M059J (cell line): ENCODE results near the gene EIPR1. TPM values are rescaled to one million over a fixed set of nuclear protein-coding genes. Genes with fewer than 3 reads are reported as not detected.
"Not testable (repeated sequence)": the region's sequence is repeated elsewhere in the genome, so short reads cannot be mapped to it uniquely, and the experiment has no call there.

Experiments used
- DNase-seq: peaks from one replicate; pipeline ENCODE4 v3.0.0-alpha.2; 2012; ENCODE audit warnings: low read depth
- total RNA-seq: library from RNA; depleted of rRNA; stranded (reverse); fragments of >200 nt; shearing (Covaris generic); gene quantifications from 2 replicates; pipeline ENCODE4 v1.2.3, GENCODE V29; 2014

Gene EIPR1
- total RNA-seq, 1 experiment from 2014 or later: 61.2 TPM

DNA sequence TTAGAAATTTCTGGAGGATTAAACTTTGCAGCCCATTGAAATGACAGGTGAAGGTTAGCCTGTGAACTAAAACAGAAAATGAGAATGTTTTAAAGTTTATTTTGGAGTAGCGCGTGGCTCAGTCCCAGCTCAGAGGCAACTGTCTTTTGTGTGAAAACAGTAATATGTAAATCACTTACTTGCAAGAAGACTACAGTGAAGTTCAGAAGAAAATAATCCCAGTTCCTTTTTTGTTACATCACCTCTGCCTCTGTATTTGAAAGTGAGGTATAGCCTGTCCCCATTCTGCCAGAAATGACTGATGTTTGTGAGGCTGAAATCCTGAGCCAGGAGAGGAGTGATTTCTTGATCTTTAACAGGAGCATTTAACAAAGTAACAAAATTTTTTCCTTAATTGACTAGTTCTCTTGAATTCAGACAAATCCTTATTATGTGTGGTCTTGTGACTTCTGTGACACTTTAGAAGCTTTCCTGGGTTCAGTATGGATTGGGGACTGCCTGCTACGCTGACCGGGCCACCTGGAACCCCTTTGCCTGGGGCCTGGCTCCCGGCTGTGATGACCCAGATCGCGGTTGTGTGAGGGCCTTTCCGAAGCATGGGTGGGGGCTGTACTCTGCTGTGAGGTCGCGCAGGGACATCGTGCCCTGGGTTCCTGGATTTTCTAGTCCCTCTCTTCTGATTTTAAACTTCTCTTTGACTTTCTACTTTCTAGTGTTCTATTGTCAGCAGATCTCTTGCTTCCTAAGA is 26.1 kb upstream of the EIPR1 start:
- no peak for DNase-seq

GRCh38 chr2:3399829-3400228 is 22.2 kb upstream of the EIPR1 start:
- no peak for DNase-seq

- DNase-seq: no peak
Observed at GRCh38 chr2:3399381-3399780, 21.8 kb upstream of the EIPR1 start.

DNA sequence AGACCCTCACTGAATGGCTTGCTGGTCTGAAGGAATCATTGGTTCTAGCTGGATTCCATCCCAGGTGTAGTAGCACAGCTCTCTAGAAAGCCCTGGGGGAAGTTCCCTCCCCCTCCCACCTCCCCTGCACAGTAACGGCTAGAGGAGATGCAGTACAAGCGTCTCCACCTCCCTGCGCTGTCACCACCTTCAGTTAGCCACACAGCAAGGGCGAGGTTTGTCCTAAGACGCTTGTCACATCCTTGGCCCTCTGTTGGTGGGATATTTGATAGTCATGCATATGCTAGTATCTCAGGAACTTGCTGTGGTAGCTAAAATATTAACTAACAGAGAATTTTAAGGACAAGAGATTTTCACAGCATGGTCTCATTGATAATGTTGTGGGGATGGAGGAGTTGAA is 21.2 kb upstream of the EIPR1 start:
- DNase-seq: no peak

- no peak for DNase-seq
Observed at GRCh38 chr2:3396920-3397559, 19.4 kb upstream of the EIPR1 start.

DNA sequence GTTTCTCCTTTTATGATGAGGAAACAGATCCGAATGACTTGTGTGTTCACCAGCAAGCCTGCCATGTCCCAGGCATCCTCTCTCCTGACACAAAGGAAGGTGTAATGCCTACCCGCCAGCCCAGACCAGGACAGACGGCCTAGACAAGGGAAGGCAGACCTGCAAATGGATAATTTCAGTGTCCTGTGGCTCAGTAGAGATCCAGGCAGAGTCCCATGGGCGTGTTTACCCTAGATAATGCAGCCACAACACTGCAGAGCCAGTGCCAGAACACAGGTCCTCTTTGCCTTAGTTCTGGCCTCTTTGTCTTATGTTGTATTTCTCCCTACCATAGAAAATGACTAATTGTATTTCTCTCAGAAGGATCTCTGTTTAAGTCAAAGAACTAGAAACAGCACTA is 14.6 kb upstream of the EIPR1 start:
- DNase-seq: no peak

DNA sequence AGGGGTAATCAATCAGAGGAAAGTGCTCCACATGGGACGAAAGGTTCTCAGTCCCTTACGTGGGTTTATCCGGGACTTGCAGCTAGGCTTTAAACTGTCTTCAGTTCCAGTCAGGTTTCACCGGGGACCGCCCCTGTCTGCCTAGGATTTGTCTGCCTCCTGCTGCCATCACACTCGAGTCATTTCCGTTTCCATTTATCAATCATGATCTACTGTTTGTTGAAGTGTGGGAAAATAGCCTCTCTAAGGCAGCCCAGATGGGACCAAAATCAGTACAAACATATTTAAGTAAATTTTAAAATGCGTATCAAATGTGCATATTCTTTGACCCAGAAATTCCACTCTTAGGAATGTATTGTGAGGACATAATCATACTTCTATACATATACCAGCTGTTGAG is 12.4 kb upstream of the EIPR1 start:
- DNase-seq: no peak

GRCh38 chr2:3389193-3389592 is 11.6 kb upstream of the EIPR1 start:
- DNase-seq: no peak

GRCh38 chr2:3388412-3388738 is 10.8 kb upstream of the EIPR1 start:
- no peak for DNase-seq

DNA sequence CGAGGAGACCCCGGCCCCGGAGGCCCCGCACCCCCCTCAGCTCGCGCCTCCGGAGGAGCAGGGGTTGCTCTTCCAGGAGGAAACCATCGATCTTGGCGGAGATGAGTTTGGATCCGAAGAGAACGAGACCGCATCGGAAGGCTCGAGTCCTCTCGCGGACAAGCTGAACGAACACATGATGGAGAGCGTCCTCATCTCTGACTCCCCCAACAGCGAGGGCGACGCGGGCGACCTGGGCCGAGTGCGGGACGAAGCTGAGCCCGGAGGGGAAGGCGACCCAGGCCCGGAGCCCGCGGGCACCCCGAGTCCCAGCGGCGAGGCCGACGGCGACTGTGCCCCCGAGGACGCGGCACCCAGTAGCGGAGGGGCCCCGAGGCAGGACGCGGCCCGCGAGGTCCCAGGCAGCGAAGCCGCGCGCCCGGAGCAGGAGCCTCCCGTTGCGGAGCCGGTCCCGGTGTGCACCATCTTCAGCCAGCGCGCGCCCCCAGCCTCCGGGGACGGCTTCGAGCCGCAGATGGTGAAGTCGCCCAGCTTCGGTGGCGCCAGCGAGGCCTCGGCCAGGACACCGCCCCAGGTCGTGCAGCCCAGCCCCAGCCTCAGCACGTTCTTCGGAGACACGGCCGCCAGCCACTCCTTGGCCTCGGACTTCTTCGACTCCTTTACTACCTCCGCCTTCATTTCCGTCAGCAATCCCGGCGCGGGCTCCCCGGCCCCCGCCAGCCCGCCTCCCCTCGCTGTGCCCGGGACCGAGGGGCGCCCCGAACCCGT is 10.2 kb upstream of the EIPR1 start:
- no peak for DNase-seq

GRCh38 chr2:3387011-3387410 is 9.4 kb upstream of the EIPR1 start:
- no peak for DNase-seq

DNA sequence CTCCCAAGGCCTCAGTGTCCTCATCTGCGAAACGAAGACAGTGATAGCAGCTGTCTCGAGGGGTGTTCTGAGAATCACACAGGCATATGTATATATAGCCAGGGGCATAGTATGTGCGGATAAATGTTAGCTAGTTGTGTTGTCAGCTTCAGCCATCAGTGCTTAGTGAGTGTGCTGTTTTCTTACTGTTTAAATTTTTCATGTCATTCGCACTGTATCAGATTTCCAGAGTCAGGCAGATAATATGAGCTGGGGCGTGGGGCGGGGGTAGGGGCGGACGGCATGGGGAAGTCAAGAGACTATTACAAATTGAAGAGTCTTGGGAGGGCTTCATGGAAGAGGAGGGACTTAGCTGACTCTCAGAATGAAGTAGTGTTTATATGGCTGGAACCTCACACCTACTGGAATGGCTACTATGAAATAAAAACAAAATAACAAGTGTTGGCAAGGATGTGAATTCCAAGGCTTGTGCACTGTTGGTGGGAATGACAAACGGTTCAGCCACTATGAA is 8.9 kb upstream of the EIPR1 start:
- no peak for DNase-seq

DNA sequence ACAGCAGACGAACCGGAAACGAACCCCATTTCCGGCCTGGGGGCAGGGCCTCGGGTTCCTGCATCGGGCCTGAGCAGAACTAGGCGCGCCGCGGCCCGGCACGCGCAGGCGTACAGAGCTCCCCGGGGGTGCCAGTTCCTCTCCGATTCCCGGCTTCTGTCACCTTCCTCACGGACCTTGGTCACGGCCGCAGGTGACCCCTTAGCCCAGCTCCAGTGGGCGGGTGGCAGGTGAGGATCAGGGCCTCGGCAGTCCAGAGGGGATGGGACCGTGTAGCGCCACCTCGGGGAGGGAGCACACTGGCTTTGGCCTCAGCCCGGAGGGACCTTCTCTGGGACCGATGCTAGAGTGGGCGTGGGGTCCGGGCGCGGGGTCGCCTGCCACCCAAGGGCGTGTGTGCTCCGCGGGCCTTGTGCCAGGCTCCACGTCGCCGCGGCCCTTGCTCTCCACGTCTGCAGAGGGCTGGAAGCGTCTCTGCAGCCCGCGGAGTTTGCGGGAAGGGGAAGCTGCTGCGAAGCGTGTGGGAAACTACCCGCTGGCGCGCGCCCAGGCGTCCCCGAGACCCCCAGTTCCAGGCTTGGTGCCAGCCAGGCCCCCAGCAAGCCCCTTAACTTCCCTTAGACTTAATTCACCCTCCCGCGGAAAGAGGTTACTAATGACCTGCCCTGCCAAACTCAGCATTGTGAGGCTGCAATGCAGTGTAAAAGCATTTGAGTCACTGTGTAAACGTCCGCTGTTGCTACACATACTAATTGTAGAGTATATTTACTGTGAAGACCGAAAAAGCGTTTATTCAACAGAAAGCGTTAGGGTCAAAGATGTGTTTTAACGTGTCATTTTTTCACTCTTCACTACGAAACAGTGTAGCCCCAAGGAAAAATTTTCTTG is 2.3 kb upstream of the EIPR1 start, which contains the start of gene TRAPPC12:
Gene TRAPPC12, plus strand, starts transcription at position 48 of the 888 bp plus-strand sequence. CDS start 7,930 bp downstream, outside the sequence.
- DNase-seq: peak; percentile 85

GRCh38 chr2:3379339-3379646 is 1.7 kb upstream of the EIPR1 start:
- no peak for DNase-seq

GRCh38 chr2:3377279-3377611 is 373 bp downstream of the EIPR1 start:
- peak; percentile 58 for DNase-seq

DNA sequence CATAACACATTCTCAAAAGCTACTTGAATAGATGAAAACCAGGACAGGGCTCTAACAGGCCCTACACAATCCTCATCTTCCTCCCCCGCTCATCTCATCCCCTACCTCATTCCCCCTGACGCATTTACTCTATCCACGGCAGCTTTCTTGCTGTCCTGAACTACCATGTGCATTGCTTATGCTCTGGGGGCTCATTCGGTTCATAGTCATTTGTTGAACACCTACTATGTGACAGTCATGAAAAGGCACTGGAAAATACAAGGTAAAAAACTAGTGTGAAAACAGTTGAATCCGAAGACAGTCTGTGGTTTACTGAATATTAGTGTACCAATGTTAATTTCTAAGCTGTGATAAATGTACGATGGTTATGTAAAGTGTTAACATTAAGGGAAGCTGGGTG is 797 bp downstream of the EIPR1 start:
- no peak for DNase-seq

DNA sequence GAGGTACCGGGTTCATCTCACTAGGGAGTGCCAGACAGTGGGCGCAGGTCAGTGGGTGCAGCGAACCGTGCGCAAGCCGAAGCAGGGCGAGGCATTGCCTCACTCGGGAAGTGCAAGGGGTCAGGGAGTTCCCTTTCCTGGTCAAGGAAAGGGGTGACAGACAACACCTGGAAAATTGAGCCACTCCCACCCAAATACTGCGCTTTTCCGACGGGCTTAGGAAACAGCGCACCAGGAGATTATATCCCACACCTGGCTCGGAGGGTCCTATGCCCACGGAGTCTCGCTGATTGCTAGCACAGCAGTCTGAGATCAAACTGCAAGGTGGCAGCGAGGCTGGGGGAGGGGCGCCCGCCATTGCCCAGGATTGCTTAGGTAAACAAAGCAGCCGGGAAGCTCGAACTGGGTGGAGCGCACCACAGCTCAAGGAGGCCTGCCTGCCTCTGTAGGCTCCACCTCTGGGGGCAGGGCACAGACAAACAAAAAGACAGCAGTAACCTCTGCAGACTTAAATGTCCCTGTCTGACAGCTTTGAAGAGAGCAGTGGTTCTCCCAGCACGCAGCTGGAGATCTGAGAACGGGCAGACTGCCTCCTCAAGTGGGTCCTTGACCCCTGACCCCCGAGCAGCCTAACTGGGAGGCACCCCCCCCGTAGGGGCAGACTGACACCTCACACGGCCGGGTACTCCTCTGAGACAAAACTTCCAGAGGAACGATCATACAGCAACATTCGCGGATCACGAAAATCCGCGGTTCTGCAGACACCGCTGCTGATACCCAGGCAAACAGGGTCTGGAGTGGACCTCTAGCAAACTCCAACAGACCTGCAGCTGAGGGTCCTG is 8.1 kb downstream of the EIPR1 start:
- not testable (repeated sequence) for DNase-seq

- no peak for DNase-seq
Observed at GRCh38 chr2:3368261-3368722, 9.3 kb downstream of the EIPR1 start.

DNA sequence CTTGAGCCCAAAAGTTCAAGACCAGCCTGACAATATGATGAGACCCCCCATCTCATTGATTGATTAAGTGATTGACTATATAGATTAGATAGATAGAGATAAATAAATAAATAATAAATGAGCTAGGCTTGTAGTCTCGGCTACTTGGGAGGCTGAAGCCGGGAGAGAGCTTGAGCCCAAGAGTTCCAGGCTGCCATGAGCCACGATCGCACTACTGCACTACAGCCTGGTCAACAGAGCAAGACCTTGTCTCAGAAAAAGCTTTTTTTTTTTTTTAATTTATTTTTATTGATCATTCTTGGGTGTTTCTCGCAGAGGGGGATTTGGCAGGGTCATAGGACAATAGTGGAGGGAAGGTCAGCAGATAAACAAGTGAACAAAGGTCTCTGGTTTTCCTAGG is 12.4 kb downstream of the EIPR1 start:
- no peak for DNase-seq

DNA sequence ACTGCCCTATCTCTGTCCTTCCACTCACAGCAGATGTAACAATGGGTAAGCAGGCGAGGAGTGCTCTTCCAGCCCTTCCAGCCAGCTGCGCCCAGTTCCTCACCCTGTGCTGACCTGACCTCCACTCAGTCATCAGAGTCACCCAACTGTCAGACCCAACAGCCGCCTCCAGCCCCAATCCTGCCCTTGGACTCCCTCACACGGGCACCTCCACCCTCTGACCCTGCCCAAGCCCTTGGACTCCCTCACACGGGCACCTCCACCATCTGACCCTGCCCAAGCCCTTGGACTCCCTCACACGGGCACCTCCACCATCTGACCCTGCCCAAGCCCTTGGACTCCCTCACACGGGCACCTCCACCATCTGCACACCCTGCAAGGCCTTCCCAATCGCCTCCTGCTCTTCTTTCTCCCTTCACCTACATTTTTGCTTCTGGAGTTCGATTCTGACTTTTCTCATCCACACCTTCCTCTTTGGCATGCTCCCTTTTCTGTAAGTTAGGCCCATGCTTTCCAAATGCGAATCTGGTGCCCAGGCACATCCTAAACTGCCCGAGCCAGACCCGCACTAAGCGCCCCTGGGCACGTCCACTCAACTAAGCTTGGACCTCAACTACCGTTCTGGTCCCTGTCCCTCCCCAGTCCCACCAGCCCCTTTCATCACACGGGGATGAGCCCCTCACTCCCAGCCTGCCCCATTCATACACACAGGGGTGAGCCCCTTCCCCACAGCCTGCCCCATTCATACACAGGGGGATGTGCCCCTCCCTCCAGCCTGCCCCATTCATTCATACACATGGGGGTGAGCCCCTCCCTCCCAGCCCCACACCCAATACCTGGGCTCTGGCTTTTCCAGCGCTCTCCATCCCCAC is 15.9 kb downstream of the EIPR1 start:
- DNase-seq: no peak
